ENCODE measurements around the gene GPR61. TPM values are rescaled to one million over a fixed set of nuclear protein-coding genes. Genes with fewer than 3 reads are reported as not detected.

The GPR61 gene
- total and polyA plus RNA-seq, 9 of the 15 experiments (the other 6 are each of a cell fraction or from before 2014, with no cell fraction given): 0.04 to 1.1 (median 0.25) TPM; not detected in 4

GRCh38 chr1:109499661-109500536, 39.8 kb upstream of the GPR61 start:
- FAIRE-seq (peak; percentile 68), DNase-seq (ENCODE audit: extremely low read depth in 1 of 4, low spot score in 3 of 4) (peak; percentile 54 to 81 (median 66)), ATAC-seq (peak; percentile 79)
- intact Hi-C loops (cut with micrococcal nuclease): loop anchor here (1.0 kb wide), 1 partner anchor 32 kb away; no protein-coding TSS in a partner anchor
- no TSS peak for BruUV-seq (replicated peaks)
- in situ Hi-C loops (cut with MboI): loop anchor here (5.0 kb wide), 1 partner anchor 32 kb away; no protein-coding TSS in a partner anchor
- H3K4me2 ChIP-seq (ENCODE audit: insufficient read depth, low read length): no peak overlapping the region
- 70% methylated on average over 4 of the region's 4 CpGs for WGBS (ENCODE audit: insufficient coverage, low coverage, missing lambda C conversion rate)
- H2AFZ ChIP-seq (ENCODE audit: low read depth, low read length): no peak overlapping the region
- no peak overlapping the region for H3K27ac ChIP-seq (ENCODE audit: extremely low read depth, low read depth, low read length)
- ChIA-PET CTCF (ENCODE audit: low intra/inter-chr PET ratio) (interaction anchor here (0.9 to 6.4 kb wide), 2 partner anchors 31 to 35 kb away, joined by 5 to 84 read pairs; no protein-coding TSS in a partner anchor), POLR2A (interaction anchor here (0.7 to 3.1 kb wide), 4 partner anchors 8 to 35 kb away, joined by 4 to 17 read pairs (median 8); partner anchors contain the start of gene AMIGO1)
- no peak overlapping the region for H3K4me3 ChIP-seq
- H3K27me3 ChIP-seq (ENCODE audit: control insufficient read depth in 2 of 2, insufficient read depth in 2 of 2, low read length in 2 of 2): no peaks in the 10 kb centered on the region
- H3K9ac ChIP-seq (ENCODE audit: insufficient read depth in 1 of 2, low read depth in 2 of 2, low read length in 2 of 2): no peak overlapping the region
- H4K20me1 ChIP-seq (replicated peaks; ENCODE audit: control insufficient read depth, insufficient read depth, low read length): no peaks in the 10 kb centered on the region; the same call in 1 of the 2 replicates
- H3K79me2 ChIP-seq (ENCODE audit: control insufficient read depth, insufficient read depth, low read length): no peaks in the 10 kb centered on the region
- peaks cover 26% of the 10 kb centered on the region; the same call in 2 of the 3 replicates for H3K36me3 ChIP-seq (ENCODE audit: control insufficient read depth, insufficient read depth, low read length)
- H3K4me1 ChIP-seq (replicated peaks in 1 of 2; ENCODE audit: control insufficient read depth in 2 of 2, insufficient read depth in 2 of 2, low read length in 2 of 2): peaks cover 16 to 35% of the 10 kb centered on the region in 2 experiments
- no peaks in the 10 kb centered on the region for H3K9me1 ChIP-seq (ENCODE audit: control insufficient read depth, insufficient read depth, low read length)
- no peaks in the 10 kb centered on the region for H3K9me3 ChIP-seq (replicated peaks; ENCODE audit: control insufficient read depth, insufficient read depth, low read depth, low read length)
- TF ChIP-seq HBP1 (CRISPR knock-in tag; IDR thresholded peaks at IDR 0.05): no peak
- 0 out of 4 replicates have a peak, but pooled peaks of 1 of the 2 experiments have one; percentile 18 for TF ChIP-seq TEAD1 (CRISPR knock-in tag; IDR thresholded peaks at IDR 0.05)
- TF ChIP-seq IFI16 (CRISPR knock-in tag; IDR thresholded peaks at IDR 0.05): no peak
- no peak for TF ChIP-seq C11orf30 (IDR thresholded peaks at IDR 0.05; ENCODE audit: low read depth)
- 0 out of 2 replicates have a peak, but pooled peaks have one; percentile 33 for TF ChIP-seq SMC3 (conservative IDR thresholded peaks at IDR 0.05; ENCODE audit: insufficient read depth, low read depth, low read length)
- TF ChIP-seq CTCF (IDR thresholded peaks at IDR 0.05 in 2 of 3, conservative IDR thresholded peaks at IDR 0.05 in 1 of 3; ENCODE audit: insufficient read depth in 2 of 3, low read depth in 1 of 3, low read length in 3 of 3): peak; percentile 72 to 86 (median 75)
- TF ChIP-seq RAD21 (CRISPR knock-in tag; conservative IDR thresholded peaks at IDR 0.05 in 1 of 2, IDR thresholded peaks at IDR 0.05 in 1 of 2): peak; percentile 48 to 59
- TF ChIP-seq TEAD4 (IDR thresholded peaks at IDR 0.05; ENCODE audit: low read length): no peak
- TF ChIP-seq TEAD4 (CRISPR knock-in tag; IDR thresholded peaks at IDR 0.05; ENCODE audit: borderline replicate concordance): no peak
- TF ChIP-seq CTCFL (IDR thresholded peaks at IDR 0.05; ENCODE audit: borderline replicate concordance, insufficient read depth, low read depth, low read length, poor library complexity, severe bottlenecking): peak; percentile 84
- no peak for TF ChIP-seq ZKSCAN3 (CRISPR knock-in tag; IDR thresholded peaks at IDR 0.05)
- 0 out of 2 replicates have a peak, but pooled peaks have one; percentile 30 for TF ChIP-seq FOXP1 (CRISPR knock-in tag; IDR thresholded peaks at IDR 0.05)
- no peak for TF ChIP-seq FOXK1 (CRISPR knock-in tag; IDR thresholded peaks at IDR 0.05; ENCODE audit: borderline replicate concordance)
- no peak for TF ChIP-seq TSC22D4 (tag; IDR thresholded peaks at IDR 0.05)

Measured in K562 (cell line).